ENCODE results near the gene CENPA.
A peak's percentile ranks its signal among the peaks of the same experiment; 100 is the strongest.

CENPA gene

DNA sequence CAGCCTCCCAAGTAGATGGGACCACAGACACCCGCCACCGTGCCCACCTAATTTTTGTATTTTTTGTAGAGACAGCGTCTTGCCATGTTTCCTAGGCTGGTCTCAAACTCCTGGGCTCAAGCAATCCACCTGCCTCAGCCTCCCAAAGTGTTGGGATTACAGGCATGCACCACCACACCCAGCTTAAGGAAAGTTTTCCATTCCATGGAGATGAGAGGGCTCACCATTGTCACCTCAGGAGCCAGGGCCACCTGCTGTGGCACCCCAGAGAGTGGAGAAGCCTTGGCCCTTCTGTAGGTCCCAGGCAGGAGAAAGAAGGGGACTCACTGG is 17.1 kb upstream of the CENPA start:
- Histone ChIP-seq H3K79me2 (ENCODE audit: low read length) (peaks cover 22% of the 10 kb centered on the region), H3K9me3 (ENCODE audit: insufficient read depth, low read length) (no peaks in the 10 kb centered on the region), H3K9ac (ENCODE audit: low read length) (no peak overlapping the region), H3K4me2 (ENCODE audit: low read length) (no peak overlapping the region), H3K27me3 (ENCODE audit: low read depth, low read length) (no peaks in the 10 kb centered on the region), H4K20me1 (ENCODE audit: insufficient read depth, low read length) (peaks cover 6% of the 10 kb centered on the region; the same call in 1 of the 2 replicates), H3K4me1 (ENCODE audit: low read length) (peaks cover 8% of the 10 kb centered on the region; the same call in 1 of the 2 replicates), H3K4me3 (ENCODE audit: low read length) (no peak overlapping the region), H2AFZ (ENCODE audit: low read depth, low read length) (no peak overlapping the region), H3K36me3 (replicated peaks; ENCODE audit: low read depth, low read length) (no peaks in the 10 kb centered on the region), H3K27ac (ENCODE audit: low read length) (no peak overlapping the region)
- TF ChIP-seq EZH2phosphoT487 (IDR thresholded peaks at IDR 0.05; ENCODE audit: low read depth), result no peak
- TF ChIP-seq, protein P1, sequence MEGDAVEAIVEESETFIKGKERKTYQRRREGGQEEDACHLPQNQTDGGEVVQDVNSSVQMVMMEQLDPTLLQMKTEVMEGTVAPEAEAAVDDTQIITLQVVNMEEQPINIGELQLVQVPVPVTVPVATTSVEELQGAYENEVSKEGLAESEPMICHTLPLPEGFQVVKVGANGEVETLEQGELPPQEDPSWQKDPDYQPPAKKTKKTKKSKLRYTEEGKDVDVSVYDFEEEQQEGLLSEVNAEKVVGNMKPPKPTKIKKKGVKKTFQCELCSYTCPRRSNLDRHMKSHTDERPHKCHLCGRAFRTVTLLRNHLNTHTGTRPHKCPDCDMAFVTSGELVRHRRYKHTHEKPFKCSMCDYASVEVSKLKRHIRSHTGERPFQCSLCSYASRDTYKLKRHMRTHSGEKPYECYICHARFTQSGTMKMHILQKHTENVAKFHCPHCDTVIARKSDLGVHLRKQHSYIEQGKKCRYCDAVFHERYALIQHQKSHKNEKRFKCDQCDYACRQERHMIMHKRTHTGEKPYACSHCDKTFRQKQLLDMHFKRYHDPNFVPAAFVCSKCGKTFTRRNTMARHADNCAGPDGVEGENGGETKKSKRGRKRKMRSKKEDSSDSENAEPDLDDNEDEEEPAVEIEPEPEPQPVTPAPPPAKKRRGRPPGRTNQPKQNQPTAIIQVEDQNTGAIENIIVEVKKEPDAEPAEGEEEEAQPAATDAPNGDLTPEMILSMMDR (IDR thresholded peaks at IDR 0.05; ENCODE audit: low read depth, low read length), result no peak

DNA sequence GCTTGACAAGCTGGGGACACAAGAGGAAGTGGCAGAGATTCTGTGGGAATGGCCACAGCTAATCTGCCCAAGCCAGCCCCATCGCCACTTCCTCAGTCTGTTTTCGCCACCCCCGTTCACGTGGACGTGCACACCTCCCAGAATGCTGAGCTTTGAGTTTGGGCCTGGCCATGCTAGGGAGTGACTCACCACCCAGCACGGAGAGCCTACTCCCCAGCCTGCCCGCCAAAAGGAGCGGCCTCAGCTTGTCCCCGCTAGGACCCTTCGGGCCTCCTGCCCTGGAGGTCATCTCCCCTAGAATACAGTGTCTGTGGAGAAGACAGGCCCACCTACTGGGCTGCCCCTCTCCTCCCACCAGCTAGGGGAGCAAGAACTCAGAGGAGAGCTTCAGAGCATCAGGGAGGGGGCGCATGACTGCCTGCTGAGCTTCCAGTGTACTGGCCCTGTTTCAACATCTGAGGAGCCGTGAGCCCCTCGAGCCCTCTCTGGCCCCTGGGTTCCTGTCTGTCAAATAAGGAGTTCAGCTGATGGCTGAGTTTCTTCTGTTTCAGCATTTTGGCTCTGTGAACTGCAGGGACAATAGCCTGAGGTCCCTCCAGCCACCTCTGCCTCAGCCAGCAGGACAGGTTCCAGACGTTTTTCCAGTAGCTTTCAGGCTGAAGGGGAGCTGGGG is 16.6 kb upstream of the CENPA start:
- Histone ChIP-seq H3K9ac (ENCODE audit: low read length) (no peak overlapping the region), H3K4me1 (ENCODE audit: low read length) (peaks cover 8% of the 10 kb centered on the region; the same call in 1 of the 2 replicates), H2AFZ (ENCODE audit: low read depth, low read length) (no peak overlapping the region), H4K20me1 (ENCODE audit: insufficient read depth, low read length) (peaks cover 6% of the 10 kb centered on the region; the same call in 1 of the 2 replicates), H3K27me3 (ENCODE audit: low read depth, low read length) (no peaks in the 10 kb centered on the region), H3K36me3 (replicated peaks; ENCODE audit: low read depth, low read length) (no peaks in the 10 kb centered on the region), H3K4me2 (ENCODE audit: low read length) (no peak overlapping the region), H3K27ac (ENCODE audit: low read length) (no peak overlapping the region), H3K79me2 (ENCODE audit: low read length) (peaks cover 22% of the 10 kb centered on the region), H3K4me3 (ENCODE audit: low read length) (no peak overlapping the region), H3K9me3 (ENCODE audit: insufficient read depth, low read length) (no peaks in the 10 kb centered on the region)
- TF ChIP-seq, protein P1 (IDR thresholded peaks at IDR 0.05; ENCODE audit: low read depth, low read length), result no peak
- no peak for TF ChIP-seq EZH2phosphoT487 (IDR thresholded peaks at IDR 0.05; ENCODE audit: low read depth)

DNA sequence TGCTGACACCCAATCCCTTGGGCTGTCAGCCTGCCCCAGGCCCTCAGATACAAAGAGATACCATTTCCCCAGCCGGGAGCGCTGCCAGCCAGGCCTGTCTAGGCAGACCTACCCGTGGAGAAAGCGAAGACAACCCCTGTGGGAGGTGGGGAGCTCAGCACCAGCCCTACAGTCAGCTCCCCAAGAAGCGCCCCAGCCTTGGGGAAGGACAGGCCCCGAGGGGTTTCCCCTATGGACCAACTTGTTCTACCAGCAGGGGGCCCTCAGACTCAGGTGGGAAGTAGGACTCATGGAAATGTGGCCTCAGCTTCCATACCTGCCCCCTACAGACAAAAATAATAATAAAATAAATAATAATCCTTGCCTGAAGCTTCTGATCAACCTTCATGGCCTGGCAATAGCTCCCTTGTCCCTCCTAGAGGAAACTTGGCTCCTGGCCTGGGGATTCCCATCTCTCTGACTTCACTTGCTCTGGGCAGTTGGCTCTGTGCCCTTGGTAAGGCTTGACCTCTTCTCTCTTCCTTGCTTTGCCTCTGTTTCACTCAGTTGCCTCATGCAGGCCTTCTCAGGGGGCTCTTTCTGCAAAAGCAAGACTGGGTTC is 14.8 kb upstream of the CENPA start:
- TF ChIP-seq EZH2phosphoT487 (IDR thresholded peaks at IDR 0.05; ENCODE audit: low read depth), result no peak
- TF ChIP-seq, protein P1 (IDR thresholded peaks at IDR 0.05; ENCODE audit: low read depth, low read length), result peak; percentile 39; the same call in 1 of the 2 replicates
- Histone ChIP-seq H3K9me3 (ENCODE audit: insufficient read depth, low read length) (no peaks in the 10 kb centered on the region), H3K27me3 (ENCODE audit: low read depth, low read length) (no peaks in the 10 kb centered on the region), H3K4me3 (ENCODE audit: low read length) (no peak overlapping the region), H3K27ac (ENCODE audit: low read length) (no peak overlapping the region), H3K79me2 (ENCODE audit: low read length) (peaks cover 3% of the 10 kb centered on the region; the same call in 1 of the 2 replicates), H2AFZ (ENCODE audit: low read depth, low read length) (no peak overlapping the region), H3K36me3 (replicated peaks; ENCODE audit: low read depth, low read length) (peaks cover 8% of the 10 kb centered on the region), H3K9ac (ENCODE audit: low read length) (no peak overlapping the region), H4K20me1 (ENCODE audit: insufficient read depth, low read length) (peaks cover 6% of the 10 kb centered on the region; the same call in 1 of the 2 replicates), H3K4me2 (ENCODE audit: low read length) (no peak overlapping the region), H3K4me1 (ENCODE audit: low read length) (no peaks in the 10 kb centered on the region)

Data from OCI-LY3 (cell line).